Endothelial cell of umbilical vein (primary cell): ENCODE measurements around the gene CIB1.

Experiments used
- FOS ChIP-seq: IDR thresholded peaks from 2 replicates; pipeline ENCODE4 v1.6.1; 2011; ENCODE audit warnings: mild to moderate bottlenecking, low read length, moderate library complexity, borderline replicate concordance; ENCODE audit not compliant: insufficient read depth
- POLR2AphosphoS5 ChIP-seq: IDR thresholded peaks from 2 replicates; pipeline ENCODE4 v1.6.1; 2012; ENCODE audit warnings: low read depth, mild to moderate bottlenecking, control low read depth, low read length, moderate library complexity; ENCODE audit not compliant: insufficient read depth
- TF ChIP-seq, protein P1 (sequence below), 2 donors: IDR thresholded peaks; 1 replicate in 1 of 2; 2 replicates in 1 of 2; pipeline ENCODE4 v1.5.1; 2011; ENCODE audit warnings: low read length in 2 of 2, mild to moderate bottlenecking in 2 of 2, moderate library complexity in 2 of 2, control low read depth in 1 of 2, inconsistent platforms in 1 of 2, low read depth in 1 of 2; ENCODE audit not compliant: insufficient read depth in 1 of 2; ENCODE audit errors: extremely low read depth in 1 of 2
- TF ChIP-seq, protein P2 (sequence below): IDR thresholded peaks from 2 replicates; pipeline ENCODE4 v1.6.1; 2011; ENCODE audit not compliant: insufficient read depth, insufficient read length

DNA sequence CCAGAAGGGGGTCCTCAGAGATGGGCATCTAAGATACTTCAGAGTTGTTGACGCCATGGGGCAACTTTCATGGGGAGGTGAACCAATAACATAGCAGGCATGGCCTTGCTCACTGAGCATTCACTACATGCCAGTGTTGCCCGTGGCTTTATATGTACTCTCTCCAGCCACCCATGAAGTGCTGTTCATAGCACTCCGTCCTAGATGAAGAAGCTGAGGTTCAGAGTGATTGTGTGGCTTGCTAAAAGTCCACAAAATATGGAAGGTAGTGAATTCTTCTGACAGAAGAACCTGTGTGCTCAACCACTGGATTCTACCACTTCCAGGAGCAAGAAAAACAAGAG is 42.4 kb downstream of the CIB1 start:
- TF ChIP-seq, protein P1, sequence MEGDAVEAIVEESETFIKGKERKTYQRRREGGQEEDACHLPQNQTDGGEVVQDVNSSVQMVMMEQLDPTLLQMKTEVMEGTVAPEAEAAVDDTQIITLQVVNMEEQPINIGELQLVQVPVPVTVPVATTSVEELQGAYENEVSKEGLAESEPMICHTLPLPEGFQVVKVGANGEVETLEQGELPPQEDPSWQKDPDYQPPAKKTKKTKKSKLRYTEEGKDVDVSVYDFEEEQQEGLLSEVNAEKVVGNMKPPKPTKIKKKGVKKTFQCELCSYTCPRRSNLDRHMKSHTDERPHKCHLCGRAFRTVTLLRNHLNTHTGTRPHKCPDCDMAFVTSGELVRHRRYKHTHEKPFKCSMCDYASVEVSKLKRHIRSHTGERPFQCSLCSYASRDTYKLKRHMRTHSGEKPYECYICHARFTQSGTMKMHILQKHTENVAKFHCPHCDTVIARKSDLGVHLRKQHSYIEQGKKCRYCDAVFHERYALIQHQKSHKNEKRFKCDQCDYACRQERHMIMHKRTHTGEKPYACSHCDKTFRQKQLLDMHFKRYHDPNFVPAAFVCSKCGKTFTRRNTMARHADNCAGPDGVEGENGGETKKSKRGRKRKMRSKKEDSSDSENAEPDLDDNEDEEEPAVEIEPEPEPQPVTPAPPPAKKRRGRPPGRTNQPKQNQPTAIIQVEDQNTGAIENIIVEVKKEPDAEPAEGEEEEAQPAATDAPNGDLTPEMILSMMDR (IDR thresholded peaks at IDR 0.05; ENCODE audit: extremely low read depth in 1 of 2, insufficient read depth in 1 of 2, low read depth in 1 of 2, low read length in 2 of 2): no peak
- TF ChIP-seq, protein P2, sequence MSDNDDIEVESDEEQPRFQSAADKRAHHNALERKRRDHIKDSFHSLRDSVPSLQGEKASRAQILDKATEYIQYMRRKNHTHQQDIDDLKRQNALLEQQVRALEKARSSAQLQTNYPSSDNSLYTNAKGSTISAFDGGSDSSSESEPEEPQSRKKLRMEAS: no peak
- no peak for TF ChIP-seq POLR2AphosphoS5
- no peak for TF ChIP-seq FOS
